ENCODE measurements around the gene TWIST2.

GRCh38 chr2:238811293-238811692 lies 36.6 kb upstream of the TWIST2 start:
- TF ChIP-seq CTCF (IDR thresholded peaks at IDR 0.05; ENCODE audit: insufficient read depth, low read length) = no peak
- no peak for TF ChIP-seq POLR2AphosphoS5 (IDR thresholded peaks at IDR 0.05; ENCODE audit: low read depth)
- TF ChIP-seq REST (IDR thresholded peaks at IDR 0.05; ENCODE audit: insufficient replicate concordance, low read depth) = no peak

Data from HL-60 (cell line).